HT-29 (cell line): ENCODE results near the gene ENPP5. TPM values are rescaled to one million over a fixed set of nuclear protein-coding genes. Genes with fewer than 3 reads are reported as not detected.

ENCODE experiments used
- total RNA-seq: library from RNA; depleted of rRNA; stranded (reverse); fragments of >200 nt; shearing (Covaris generic); gene quantifications from 2 replicates; pipeline ENCODE4 v1.2.3, GENCODE V29; 2014; rRNA removed

ENPP5 gene
- total RNA-seq, 1 experiment from 2014 or later: 1.4 TPM

Other genes starting within 250 kb of the ENPP5 start
- 4.0 and 7.4 TPM in 2 replicates for gene CLIC5, start 155.1 kb downstream of the ENPP5 start, total RNA-seq
- gene ENPP4, start 41.0 kb downstream of the ENPP5 start, total RNA-seq: 2.0 and 3.4 TPM in 2 replicates